Suprapubic skin (tissue), 3 donors: ENCODE results near the gene SPINK14.

Experiments used
- POLR2AphosphoS5 ChIP-seq, 3 donors: sonication (generic); formaldehyde crosslinking; IDR thresholded peaks; one replicate each; pipeline ENCODE4 v1.6.1; 2017; ENCODE audit warnings: antibody characterized with exemption in 3 of 3
- TF ChIP-seq, protein P1 (sequence below), 2 donors: fragments of 200-600 bp in 1 of 2; fragments of 450-650 bp in 1 of 2; sonication (generic) in 1 of 2; IDR thresholded peaks; one replicate each; pipeline ENCODE4 v1.5.1; 2016 to 2019; ENCODE audit warnings: antibody characterized with exemption in 2 of 2, mild to moderate bottlenecking in 1 of 2, moderate library complexity in 1 of 2

DNA sequence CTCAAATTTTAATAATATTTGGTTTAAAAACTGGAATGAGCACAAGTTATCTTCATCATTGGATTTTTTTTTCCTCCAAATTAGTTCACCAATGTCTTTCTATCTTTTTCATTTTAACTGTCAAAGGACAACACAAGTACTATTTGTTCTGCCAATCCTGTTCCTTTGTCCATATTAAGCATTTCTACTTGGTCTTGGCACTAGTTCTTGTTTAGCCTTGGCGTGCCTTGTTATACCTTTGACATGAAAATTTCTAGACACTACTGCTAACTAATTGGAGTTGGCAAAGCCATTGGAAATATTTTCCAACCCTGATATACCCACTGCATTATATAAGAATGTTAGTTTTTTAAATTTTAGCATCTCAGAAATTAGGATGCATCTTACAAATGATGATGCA is 38.3 kb downstream of the SPINK14 start:
- no peak for TF ChIP-seq POLR2AphosphoS5 (IDR thresholded peaks at IDR 0.05)
- TF ChIP-seq, protein P1, sequence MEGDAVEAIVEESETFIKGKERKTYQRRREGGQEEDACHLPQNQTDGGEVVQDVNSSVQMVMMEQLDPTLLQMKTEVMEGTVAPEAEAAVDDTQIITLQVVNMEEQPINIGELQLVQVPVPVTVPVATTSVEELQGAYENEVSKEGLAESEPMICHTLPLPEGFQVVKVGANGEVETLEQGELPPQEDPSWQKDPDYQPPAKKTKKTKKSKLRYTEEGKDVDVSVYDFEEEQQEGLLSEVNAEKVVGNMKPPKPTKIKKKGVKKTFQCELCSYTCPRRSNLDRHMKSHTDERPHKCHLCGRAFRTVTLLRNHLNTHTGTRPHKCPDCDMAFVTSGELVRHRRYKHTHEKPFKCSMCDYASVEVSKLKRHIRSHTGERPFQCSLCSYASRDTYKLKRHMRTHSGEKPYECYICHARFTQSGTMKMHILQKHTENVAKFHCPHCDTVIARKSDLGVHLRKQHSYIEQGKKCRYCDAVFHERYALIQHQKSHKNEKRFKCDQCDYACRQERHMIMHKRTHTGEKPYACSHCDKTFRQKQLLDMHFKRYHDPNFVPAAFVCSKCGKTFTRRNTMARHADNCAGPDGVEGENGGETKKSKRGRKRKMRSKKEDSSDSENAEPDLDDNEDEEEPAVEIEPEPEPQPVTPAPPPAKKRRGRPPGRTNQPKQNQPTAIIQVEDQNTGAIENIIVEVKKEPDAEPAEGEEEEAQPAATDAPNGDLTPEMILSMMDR (IDR thresholded peaks at IDR 0.05) = no peak
